Spleen (tissue), 11 donors: ENCODE results near the gene SEMA4G. TPM values are rescaled to one million over a fixed set of nuclear protein-coding genes. Genes with fewer than 3 reads are reported as not detected.
A peak's percentile ranks its signal among the peaks of the same experiment; 100 is the strongest.

Experiments
- DNase-seq: peaks from one replicate; pipeline ENCODE4 v3.0.0-alpha.2; 2020
- H3K27ac ChIP-seq, 8 donors: fragments of 200-600 bp; sonication (generic) in 7 of 8; 1 replicate in 4 of 8; 2 replicates in 4 of 8; pipeline versions ENCODE4 v1.5.0 to v1.8.0; 2016 to 2021; ENCODE audit warnings: inconsistent platforms in 4 of 8, mild to moderate bottlenecking in 4 of 8, moderate library complexity in 1 of 8
- H3K27me3 ChIP-seq, 7 donors: fragments of 200-600 bp; sonication (generic) in 6 of 7; replicated peaks in 1 of 7; 1 replicate in 4 of 7; 2 replicates in 3 of 7; pipeline versions ENCODE4 v1.5.0 to v1.8.0; 2016 to 2021; ENCODE audit warnings: inconsistent platforms in 3 of 7, mild to moderate bottlenecking in 1 of 7
- H3K36me3 ChIP-seq, 6 donors: fragments of 200-600 bp; sonication (generic) in 5 of 6; 1 replicate in 4 of 6; 2 replicates in 2 of 6; pipeline versions ENCODE4 v1.5.0 to v1.8.0; 2016 to 2021; ENCODE audit warnings: inconsistent platforms in 2 of 6
- H3K4me1 ChIP-seq, 6 donors: fragments of 200-600 bp; sonication (generic) in 5 of 6; 1 replicate in 3 of 6; 2 replicates in 3 of 6; pipeline versions ENCODE4 v1.5.0 to v1.8.0; 2016 to 2021; ENCODE audit warnings: inconsistent platforms in 3 of 6
- H3K4me3 ChIP-seq, 8 donors: fragments of 200-600 bp; sonication (generic) in 7 of 8; 1 replicate in 4 of 8; 2 replicates in 4 of 8; pipeline versions ENCODE4 v1.5.0 to v1.8.0; 2016 to 2021; ENCODE audit warnings: inconsistent platforms in 4 of 8, mild to moderate bottlenecking in 4 of 8, moderate library complexity in 2 of 8
- H3K9me3 ChIP-seq, 8 donors: fragments of 200-600 bp; sonication (generic) in 7 of 8; 1 replicate in 4 of 8; 2 replicates in 4 of 8; pipeline versions ENCODE4 v1.5.0 to v1.8.0; 2016 to 2021; ENCODE audit warnings: inconsistent platforms in 4 of 8
- POLR2A ChIP-seq, 3 donors: fragments of 450-650 bp; IDR thresholded peaks; one replicate each; pipeline ENCODE4 v1.5.1; 2017; ENCODE audit warnings: antibody characterized with exemption in 3 of 3, mild to moderate bottlenecking in 1 of 3
- POLR2AphosphoS5 ChIP-seq, 3 donors: sonication (generic); formaldehyde crosslinking; IDR thresholded peaks; one replicate each; pipeline ENCODE4 v1.5.1; 2017; ENCODE audit warnings: antibody characterized with exemption in 3 of 3
- WGBS, 5 donors: extraction: QIAGEN DNeasy Blood & Tissue Kit in 3 of 5; methylation state at CpG; one replicate each; pipeline versions ENCODE4 v1.1.5 to v1.1.7; 2013 to 2018; 5-methylcytosine and 5-hydroxymethylcytosine counted together
- intact Hi-C: fragments of 100-400 bp; cut with DNase I; formaldehyde crosslinking; loops from one replicate; pipeline ENCODE4 v1.15.0; 2023; ENCODE audit warnings: low total_unique reads
- polyA plus RNA-seq, 3 donors: library from polyadenylated mRNA; stranded (reverse); fragments of 200-250 nt; gene quantifications; one replicate each; pipeline ENCODE4 v1.2.1, GENCODE V29; 2013
- total RNA-seq, 7 donors: library from RNA; depleted of rRNA in 3 of 7; stranded (reverse); fragments of >200 nt in 3 of 7; fragmentation: NEBNext Ultra II Directional in 4 of 7; extraction: Animal tissue kit (Norgen Biotek cat#: 25700) in 4 of 7; gene quantifications; one replicate each; pipeline versions ENCODE4 v1.1.0 to v1.2.1, GENCODE V29; 2016 to 2021
- TF ChIP-seq, protein P1 (sequence below), 11 experiments: fragments of 200-600 bp in 7 of 11; fragments of 450-650 bp in 4 of 11; sonication (generic) in 4 of 11; IDR thresholded peaks in 8 of 11; conservative IDR thresholded peaks in 3 of 11; 1 replicate in 7 of 11; 2 replicates in 4 of 11; pipeline versions ENCODE4 v1.4.0 to v1.8.0; 2016 to 2021; ENCODE audit warnings: antibody characterized with exemption in 11 of 11, inconsistent platforms in 4 of 11, mild to moderate bottlenecking in 1 of 11
- donor health status: healthy with polysubstance abuse.
- donor health status: DM: no; HTN: no; CAD: no; lungs with moderate emphysema.
- donor health status: DM: no; HTN: no; CAD: no.
- donor health status: Bipolar disorder and iron deficiency.
- donor health status: healthy.
- donor health status: DM: no; HTN: no; CAD: no.
- donor health status: DM: yes; HTN: yes; CAD: no.

SEMA4G gene
- total and polyA plus RNA-seq, 10 donors, result 0.46 to 2.8 (median 0.95) TPM

- intact Hi-C loops, result no loop called here
- H3K4me3 ChIP-seq, result no peak overlapping the region
- peak; percentile 67 for DNase-seq
- peaks cover 11 to 29% (median 22%) of the 10 kb centered on the region in 6 donors for H3K4me1 ChIP-seq
- no peak overlapping the region for H3K27ac ChIP-seq
- WGBS, 5 donors, result 92 to 97% (median 94%) methylated on average over 15 to 24 of the region's 24 CpGs
- no peaks in the 10 kb centered on the region for H3K27me3 ChIP-seq
- H3K9me3 ChIP-seq, result no peaks in the 10 kb centered on the region
- TF ChIP-seq POLR2AphosphoS5 (IDR thresholded peaks at IDR 0.05) (no peak), POLR2A (IDR thresholded peaks at IDR 0.05) (no peak)
- TF ChIP-seq, protein P1, sequence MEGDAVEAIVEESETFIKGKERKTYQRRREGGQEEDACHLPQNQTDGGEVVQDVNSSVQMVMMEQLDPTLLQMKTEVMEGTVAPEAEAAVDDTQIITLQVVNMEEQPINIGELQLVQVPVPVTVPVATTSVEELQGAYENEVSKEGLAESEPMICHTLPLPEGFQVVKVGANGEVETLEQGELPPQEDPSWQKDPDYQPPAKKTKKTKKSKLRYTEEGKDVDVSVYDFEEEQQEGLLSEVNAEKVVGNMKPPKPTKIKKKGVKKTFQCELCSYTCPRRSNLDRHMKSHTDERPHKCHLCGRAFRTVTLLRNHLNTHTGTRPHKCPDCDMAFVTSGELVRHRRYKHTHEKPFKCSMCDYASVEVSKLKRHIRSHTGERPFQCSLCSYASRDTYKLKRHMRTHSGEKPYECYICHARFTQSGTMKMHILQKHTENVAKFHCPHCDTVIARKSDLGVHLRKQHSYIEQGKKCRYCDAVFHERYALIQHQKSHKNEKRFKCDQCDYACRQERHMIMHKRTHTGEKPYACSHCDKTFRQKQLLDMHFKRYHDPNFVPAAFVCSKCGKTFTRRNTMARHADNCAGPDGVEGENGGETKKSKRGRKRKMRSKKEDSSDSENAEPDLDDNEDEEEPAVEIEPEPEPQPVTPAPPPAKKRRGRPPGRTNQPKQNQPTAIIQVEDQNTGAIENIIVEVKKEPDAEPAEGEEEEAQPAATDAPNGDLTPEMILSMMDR (IDR thresholded peaks at IDR 0.05 in 8 of 11, conservative IDR thresholded peaks at IDR 0.05 in 3 of 11), result no peak
- H3K36me3 ChIP-seq, result peaks cover 0 to 79% (median 29%) of the 10 kb centered on the region in 6 donors
Measured at GRCh38 chr10:100982916-100983830, 13.9 kb downstream of the SEMA4G start.

GRCh38 chr10:100983868-100984671 is 14.8 kb downstream of the SEMA4G start:
- Histone ChIP-seq H3K9me3 (no peaks in the 10 kb centered on the region), H3K27ac (no peak overlapping the region), H3K4me3 (no peak overlapping the region), H3K36me3 (peaks cover 0 to 77% (median 25%) of the 10 kb centered on the region in 6 donors), H3K27me3 (no peaks in the 10 kb centered on the region), H3K4me1 (peaks cover 12 to 38% (median 31%) of the 10 kb centered on the region in 6 donors)
- TF ChIP-seq POLR2AphosphoS5 (IDR thresholded peaks at IDR 0.05), result no peak
- TF ChIP-seq, protein P1 (IDR thresholded peaks at IDR 0.05 in 8 of 11, conservative IDR thresholded peaks at IDR 0.05 in 3 of 11), result no peak
- TF ChIP-seq POLR2A (IDR thresholded peaks at IDR 0.05), result no peak
- 81 to 96% (median 91%) methylated on average over 10 to 13 of the region's 13 CpGs for WGBS, 5 donors
- intact Hi-C loops, result no loop called here
- peak; percentile 63 for DNase-seq

DNA sequence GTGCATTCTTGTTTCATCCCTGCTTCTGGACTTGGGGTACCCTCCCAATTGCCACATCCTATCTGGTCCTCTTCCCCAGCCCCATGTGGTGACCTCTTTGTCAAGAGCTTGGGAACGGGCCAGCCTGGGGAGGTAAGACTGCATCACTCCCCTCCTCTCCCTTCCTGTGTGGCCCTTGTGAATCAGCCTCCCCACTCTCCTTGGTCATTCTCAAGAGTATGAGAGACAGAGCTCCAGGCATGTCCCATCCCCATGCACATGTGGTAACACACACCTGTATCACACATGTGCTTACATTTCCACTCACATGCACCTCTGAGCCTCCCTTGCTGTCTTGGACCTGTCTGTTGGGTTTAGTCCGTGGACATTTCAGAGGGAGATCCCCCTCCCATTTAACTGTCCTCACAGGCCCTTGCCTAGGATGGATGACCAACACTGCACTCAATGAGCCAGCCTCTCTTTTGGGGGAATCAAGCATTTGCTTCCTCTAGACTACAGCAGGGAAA is 15.4 kb downstream of the SEMA4G start:
- TF ChIP-seq POLR2AphosphoS5 (IDR thresholded peaks at IDR 0.05), result no peak
- no peak for TF ChIP-seq POLR2A (IDR thresholded peaks at IDR 0.05)
- TF ChIP-seq, protein P1 (IDR thresholded peaks at IDR 0.05 in 8 of 11, conservative IDR thresholded peaks at IDR 0.05 in 3 of 11), result no peak
- 68 to 86% (median 83%) methylated on average over 2 of the region's 2 CpGs for WGBS, 5 donors
- no peak overlapping the region for H3K4me3 ChIP-seq
- no peaks in the 10 kb centered on the region for H3K9me3 ChIP-seq
- no peaks in the 10 kb centered on the region for H3K27me3 ChIP-seq
- no peak overlapping the region for H3K27ac ChIP-seq
- DNase-seq, result peak; percentile 16
- peaks cover 12 to 44% (median 37%) of the 10 kb centered on the region in 6 donors for H3K4me1 ChIP-seq
- intact Hi-C loops, result no loop called here
- H3K36me3 ChIP-seq, result peaks cover 0 to 77% (median 24%) of the 10 kb centered on the region in 6 donors
